GM12878 (cell line): Measurements from ENCODE around the gene SEC24D. TPM values are rescaled to one million over a fixed set of nuclear protein-coding genes. Genes with fewer than 3 reads are reported as not detected.

ENCODE experiments used
- ATAC-seq: fragments of 200-7000 bp; cut with Tn5 transposase; 3 replicates; pipeline ENCODE4 v1.9.1; 2020; ENCODE audit warnings: mild to moderate bottlenecking, moderate library complexity
- BruUV-seq: library from RNA; stranded (reverse); fragments of 400-500 nt; replicated peaks from 2 replicates; lab custom pipeline; 2021; lab: Mats Ljungman, UMichigan
- CTCF ChIA-PET: fragments of 300-600 bp; sonication (Branson Sonifier 250); formaldehyde crosslinking; extraction: SDS; loops from one replicate; lab custom pipeline; 2021; ENCODE audit warnings: inconsistent platforms; lab: Yijun Ruan, JAX
- POLR2A ChIA-PET: fragments of 350-600 bp; formaldehyde crosslinking; extraction: SDS; loops from one replicate; lab custom pipeline; 2021; ENCODE audit warnings: inconsistent platforms; lab: Charles Lee
- RAD21 ChIA-PET: fragments of 300-600 bp; sonication (Branson Sonifier 250); formaldehyde crosslinking; loops from one replicate; lab custom pipeline; 2023; ENCODE audit warnings: antibody characterized with exemption; ENCODE audit not compliant: unreplicated experiment; lab: Charles Lee
- SMC1A ChIA-PET: fragments of 300-600 bp; sonication (Branson Sonifier 250); formaldehyde crosslinking; loops from one replicate; lab custom pipeline; 2023; ENCODE audit not compliant: unreplicated experiment, uncharacterized antibody; lab: Charles Lee
- DNase-seq: peaks from one replicate; pipeline ENCODE4 v3.0.0-alpha.2; 2011; ENCODE audit warnings: low read depth, low spot score
- FAIRE-seq: peaks from 3 replicates; lab custom pipeline; 2011; peaks lifted over from hg19 to GRCh38; lab: Jason Lieb, UNC
- H2AFZ ChIP-seq: 2 replicates; pipeline ENCODE4 v1.6.0; 2011; ENCODE audit warnings: low read depth, low read length, control low read depth; ENCODE audit not compliant: control insufficient read depth
- H3K27ac ChIP-seq: 2 replicates; pipeline ENCODE4 v1.5.1; 2011; ENCODE audit warnings: control low read depth; ENCODE audit not compliant: control insufficient read depth, insufficient read depth
- H3K27me3 ChIP-seq, 2 experiments: replicated peaks in 1 of 2; 2 replicates each; pipeline versions ENCODE4 v1.6.0 to v1.6.1; 2011; ENCODE audit warnings: low read length in 1 of 2; ENCODE audit not compliant: control insufficient read depth in 2 of 2, insufficient read depth in 2 of 2
- H3K36me3 ChIP-seq, 2 experiments: 2 replicates each; pipeline ENCODE4 v1.5.1; 2011; ENCODE audit warnings: low read length in 1 of 2; ENCODE audit not compliant: control insufficient read depth in 2 of 2, insufficient read depth in 2 of 2
- H3K4me1 ChIP-seq: 2 replicates; pipeline ENCODE4 v1.6.1; 2011; ENCODE audit warnings: mild to moderate bottlenecking, low read length, moderate library complexity, mixed read lengths; ENCODE audit not compliant: control insufficient read depth, insufficient read depth
- H3K4me2 ChIP-seq: 2 replicates; pipeline ENCODE4 v1.6.0; 2011; ENCODE audit warnings: control low read depth; ENCODE audit not compliant: control insufficient read depth, insufficient read depth
- H3K4me3 ChIP-seq: fragments of 200-600 bp; sonication (generic); 2 replicates; pipeline ENCODE4 v1.5.1; 2016
- H3K79me2 ChIP-seq: 2 replicates; pipeline ENCODE4 v1.6.0; 2011; ENCODE audit warnings: low read length; ENCODE audit not compliant: control insufficient read depth, insufficient read depth
- H3K9ac ChIP-seq: 2 replicates; pipeline ENCODE4 v1.8.0; 2011; ENCODE audit warnings: low read length, control low read depth, mixed read lengths; ENCODE audit not compliant: control insufficient read depth, insufficient read depth
- H3K9me3 ChIP-seq: replicated peaks from 3 replicates; pipeline ENCODE4 v1.5.1; 2011; ENCODE audit warnings: mild to moderate bottlenecking, low read length; ENCODE audit not compliant: control insufficient read depth, insufficient read depth
- H4K20me1 ChIP-seq: 2 replicates; pipeline ENCODE4 v1.6.0; 2011; ENCODE audit not compliant: control insufficient read depth, insufficient read depth
- BCLAF1 ChIP-seq: fragments of 450-650 bp; IDR thresholded peaks from 2 replicates; pipeline ENCODE4 v1.6.1; 2017; ENCODE audit warnings: antibody characterized with exemption, mild to moderate bottlenecking, moderate library complexity
- CBFB ChIP-seq: IDR thresholded peaks from 2 replicates; pipeline ENCODE4 v1.6.1; 2016; ENCODE audit warnings: antibody characterized with exemption, low read depth
- EZH2 ChIP-seq: IDR thresholded peaks from 2 replicates; pipeline ENCODE4 v1.6.1; 2012; ENCODE audit warnings: low read depth, mild to moderate bottlenecking, control low read depth, inconsistent platforms, low read length, borderline replicate concordance; ENCODE audit not compliant: control insufficient read depth
- HDAC6 ChIP-seq: fragments of 200-600 bp; sonication (generic); IDR thresholded peaks from one replicate; pipeline ENCODE4 v1.8.0; 2017; ENCODE audit warnings: antibody characterized with exemption; ENCODE audit not compliant: unreplicated experiment
- IKZF2 ChIP-seq, 2 experiments: fragments of 450-650 bp; IDR thresholded peaks; 2 replicates each; pipeline ENCODE4 v1.6.1; 2017; ENCODE audit warnings: mild to moderate bottlenecking in 2 of 2, moderate library complexity in 2 of 2
- MEF2A ChIP-seq: IDR thresholded peaks from 2 replicates; pipeline ENCODE4 v1.6.1; 2011; ENCODE audit warnings: low read depth, mild to moderate bottlenecking, low read length, moderate library complexity; ENCODE audit not compliant: insufficient read depth
- MTA3 ChIP-seq: IDR thresholded peaks from 2 replicates; pipeline ENCODE4 v1.6.1; 2012; ENCODE audit warnings: low read length, inconsistent platforms, borderline replicate concordance
- POLR2AphosphoS5 ChIP-seq: IDR thresholded peaks from 2 replicates; pipeline ENCODE4 v1.6.1; 2011; ENCODE audit warnings: mild to moderate bottlenecking, low read length, inconsistent platforms
- POU2F2 ChIP-seq: IDR thresholded peaks from 3 replicates; pipeline ENCODE4 v1.6.1; 2011; ENCODE audit warnings: low read depth, mild to moderate bottlenecking, low read length, borderline replicate concordance
- YY1 ChIP-seq: IDR thresholded peaks from 2 replicates; pipeline ENCODE4 v1.6.1; 2011; ENCODE audit warnings: low read depth, mild to moderate bottlenecking, low read length
- in situ Hi-C: fragments of 300-500 bp; cut with MboI; formaldehyde crosslinking; loops from 9 replicates; pipeline ENCODE4 v1.14.3; 2018; ENCODE audit warnings: mixed read lengths
- intact Hi-C: fragments of 100-400 bp; cut with micrococcal nuclease; formaldehyde crosslinking; loops from one replicate; pipeline ENCODE4 v1.14.2; 2022; ENCODE audit not compliant: unreplicated experiment
- polyA plus RNA-seq, 11 experiments: library from polyadenylated mRNA; depleted of rRNA in 4 of 11; unstranded in 6 of 11; stranded (reverse) in 5 of 11; fragments of >200 nt; fragmentation: Nextera tagmentation in 4 of 11; fragmentation: Illumina TruSeq in 1 of 11; extraction: Ambion mirVana in 4 of 11; extraction: Trizol in 1 of 11; gene quantifications; 1 replicate in 1 of 11; 2 replicates in 10 of 11; pipeline versions ENCODE4 v1.2.1 to v1.2.3, GENCODE V29; 2011 to 2016; ENCODE audit warnings: inconsistent platforms in 2 of 11, missing spikeins in 2 of 11, low read depth in 1 of 11
- total RNA-seq, 4 experiments: library from RNA; depleted of rRNA in 3 of 4; stranded (reverse); fragments of >200 nt in 3 of 4; fragmentation: Illumina TruSeq in 1 of 4; extraction: Trizol in 1 of 4; gene quantifications; 2 replicates each; pipeline versions ENCODE4 v1.2.1 to v1.2.3, GENCODE V29; 2013 to 2021
- TF ChIP-seq, protein P1 (sequence below): fragments of 450-650 bp; IDR thresholded peaks from 2 replicates; pipeline ENCODE4 v1.6.1; 2017; ENCODE audit warnings: mild to moderate bottlenecking, moderate library complexity

SEC24D gene
- total and polyA plus RNA-seq, 10 of the 15 experiments (the other 5 are each of a cell fraction or from before 2014, with no cell fraction given), result 12.8 to 61.9 (median 25.6) TPM

DNA sequence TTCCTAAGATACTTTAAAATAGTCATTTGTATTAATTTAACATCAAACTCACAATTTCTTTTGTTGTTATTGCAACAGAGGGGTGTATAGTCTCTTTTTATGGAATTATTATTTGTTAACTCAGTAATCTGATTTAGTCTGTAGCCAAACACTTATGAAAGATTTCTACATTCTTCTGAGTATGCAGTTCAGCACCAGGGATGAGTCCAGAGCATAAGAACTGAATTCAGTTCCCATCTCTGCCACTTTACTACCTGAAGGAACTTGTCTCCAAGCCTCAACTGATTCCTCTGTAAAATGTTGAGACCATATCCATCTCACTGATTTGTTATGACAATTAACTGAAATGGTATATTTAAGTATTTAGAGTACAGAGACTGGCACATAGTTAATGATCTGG lies 105.2 kb downstream of the SEC24D start:
- no peaks in the 10 kb centered on the region for H3K27me3 ChIP-seq
- H3K36me3 ChIP-seq, result peaks cover 0 to 35% of the 10 kb centered on the region in 2 experiments; a peak in 3 of 4 replicates
- ChIA-PET SMC1A (no interaction called here), RAD21 (interaction anchor here (1.1 kb wide), 1 partner anchor 16 kb away, joined by 4 read pairs; no protein-coding TSS in a partner anchor), CTCF (interaction anchor here (1.5 kb wide), 1 partner anchor 11 kb away, joined by 3 read pairs; no protein-coding TSS in a partner anchor), POLR2A (no interaction called here)
- H3K79me2 ChIP-seq, result no peaks in the 10 kb centered on the region
- no peak for ATAC-seq
- H3K4me3 ChIP-seq, result no peak overlapping the region
- H3K9ac ChIP-seq, result no peak overlapping the region
- TF ChIP-seq POU2F2 (no peak), MEF2A (no peak), POLR2AphosphoS5 (no peak), EZH2 (no peak), IKZF2 (IDR thresholded peaks at IDR 0.05) (no peak), BCLAF1 (no peak), HDAC6 (no peak), CBFB (no peak), YY1 (no peak), MTA3 (no peak)
- TF ChIP-seq, protein P1, sequence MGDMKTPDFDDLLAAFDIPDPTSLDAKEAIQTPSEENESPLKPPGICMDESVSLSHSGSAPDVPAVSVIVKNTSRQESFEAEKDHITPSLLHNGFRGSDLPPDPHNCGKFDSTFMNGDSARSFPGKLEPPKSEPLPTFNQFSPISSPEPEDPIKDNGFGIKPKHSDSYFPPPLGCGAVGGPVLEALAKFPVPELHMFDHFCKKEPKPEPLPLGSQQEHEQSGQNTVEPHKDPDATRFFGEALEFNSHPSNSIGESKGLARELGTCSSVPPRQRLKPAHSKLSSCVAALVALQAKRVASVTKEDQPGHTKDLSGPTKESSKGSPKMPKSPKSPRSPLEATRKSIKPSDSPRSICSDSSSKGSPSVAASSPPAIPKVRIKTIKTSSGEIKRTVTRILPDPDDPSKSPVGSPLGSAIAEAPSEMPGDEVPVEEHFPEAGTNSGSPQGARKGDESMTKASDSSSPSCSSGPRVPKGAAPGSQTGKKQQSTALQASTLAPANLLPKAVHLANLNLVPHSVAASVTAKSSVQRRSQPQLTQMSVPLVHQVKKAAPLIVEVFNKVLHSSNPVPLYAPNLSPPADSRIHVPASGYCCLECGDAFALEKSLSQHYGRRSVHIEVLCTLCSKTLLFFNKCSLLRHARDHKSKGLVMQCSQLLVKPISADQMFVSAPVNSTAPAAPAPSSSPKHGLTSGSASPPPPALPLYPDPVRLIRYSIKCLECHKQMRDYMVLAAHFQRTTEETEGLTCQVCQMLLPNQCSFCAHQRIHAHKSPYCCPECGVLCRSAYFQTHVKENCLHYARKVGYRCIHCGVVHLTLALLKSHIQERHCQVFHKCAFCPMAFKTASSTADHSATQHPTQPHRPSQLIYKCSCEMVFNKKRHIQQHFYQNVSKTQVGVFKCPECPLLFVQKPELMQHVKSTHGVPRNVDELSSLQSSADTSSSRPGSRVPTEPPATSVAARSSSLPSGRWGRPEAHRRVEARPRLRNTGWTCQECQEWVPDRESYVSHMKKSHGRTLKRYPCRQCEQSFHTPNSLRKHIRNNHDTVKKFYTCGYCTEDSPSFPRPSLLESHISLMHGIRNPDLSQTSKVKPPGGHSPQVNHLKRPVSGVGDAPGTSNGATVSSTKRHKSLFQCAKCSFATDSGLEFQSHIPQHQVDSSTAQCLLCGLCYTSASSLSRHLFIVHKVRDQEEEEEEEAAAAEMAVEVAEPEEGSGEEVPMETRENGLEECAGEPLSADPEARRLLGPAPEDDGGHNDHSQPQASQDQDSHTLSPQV, result no peak
- in situ Hi-C loops (no loop called here), intact Hi-C loops (no loop called here)
- no peak for FAIRE-seq
- H2AFZ ChIP-seq, result no peak overlapping the region
- no peaks in the 10 kb centered on the region for H3K9me3 ChIP-seq
- no TSS peak for BruUV-seq
- DNase-seq, result no peak
- no peak overlapping the region for H3K27ac ChIP-seq
- H3K4me1 ChIP-seq, result no peaks in the 10 kb centered on the region
- no peaks in the 10 kb centered on the region for H4K20me1 ChIP-seq
- no peak overlapping the region for H3K4me2 ChIP-seq
